ENCODE measurements around the gene AGAP1.

Gene AGAP1

GRCh38 chr2:235850771-235851551 is 357.1 kb downstream of the AGAP1 start:
- Histone ChIP-seq H3K27ac (ENCODE audit: insufficient read depth, low read depth, low read length, poor library complexity, severe bottlenecking) (no peak overlapping the region), H3K9me3 (ENCODE audit: control insufficient read depth, low read length) (no peaks in the 10 kb centered on the region), H3K36me3 (ENCODE audit: control insufficient read depth, insufficient read depth, low read length) (no peaks in the 10 kb centered on the region), H3K27me3 (ENCODE audit: control insufficient read depth, insufficient read depth, low read length, poor library complexity, severe bottlenecking) (no peaks in the 10 kb centered on the region), H3K4me3 (ENCODE audit: insufficient read depth, low read depth, low read length) (no peak overlapping the region), H3K4me1 (ENCODE audit: control insufficient read depth, insufficient read depth, low read length) (peaks cover 20% of the 10 kb centered on the region)
- WGBS, 2 experiments, result 94 to 95% methylated on average over 13 of the region's 13 CpGs

GRCh38 chr2:235851828-235852525 is 358.1 kb downstream of the AGAP1 start:
- WGBS, 2 experiments, result 64 to 65% methylated on average over 26 of the region's 26 CpGs
- no peak overlapping the region for H3K4me3 ChIP-seq (ENCODE audit: insufficient read depth, low read depth, low read length)
- no peaks in the 10 kb centered on the region for H3K36me3 ChIP-seq (ENCODE audit: control insufficient read depth, insufficient read depth, low read length)
- H3K4me1 ChIP-seq (ENCODE audit: control insufficient read depth, insufficient read depth, low read length), result peaks cover 20% of the 10 kb centered on the region
- H3K27me3 ChIP-seq (ENCODE audit: control insufficient read depth, insufficient read depth, low read length, poor library complexity, severe bottlenecking), result no peaks in the 10 kb centered on the region
- no peaks in the 10 kb centered on the region for H3K9me3 ChIP-seq (ENCODE audit: control insufficient read depth, low read length)
- H3K27ac ChIP-seq (ENCODE audit: insufficient read depth, low read depth, low read length, poor library complexity, severe bottlenecking), result peak overlapping the region; percentile 66

- peaks cover 20% of the 10 kb centered on the region for H3K4me1 ChIP-seq (ENCODE audit: control insufficient read depth, insufficient read depth, low read length)
- peak overlapping the region; percentile 66 for H3K27ac ChIP-seq (ENCODE audit: insufficient read depth, low read depth, low read length, poor library complexity, severe bottlenecking)
- no peaks in the 10 kb centered on the region for H3K27me3 ChIP-seq (ENCODE audit: control insufficient read depth, insufficient read depth, low read length, poor library complexity, severe bottlenecking)
- no peak overlapping the region for H3K4me3 ChIP-seq (ENCODE audit: insufficient read depth, low read depth, low read length)
- WGBS, 2 experiments, result 53 to 61% methylated on average over 11 of the region's 11 CpGs
- H3K36me3 ChIP-seq (ENCODE audit: control insufficient read depth, insufficient read depth, low read length), result no peaks in the 10 kb centered on the region
- H3K9me3 ChIP-seq (ENCODE audit: control insufficient read depth, low read length), result no peaks in the 10 kb centered on the region
These were observed 358.7 kb downstream of the AGAP1 start for GRCh38 chr2:235852526-235852920.

GRCh38 chr2:235854276-235854675 is 360.4 kb downstream of the AGAP1 start:
- Histone ChIP-seq H3K4me1 (ENCODE audit: control insufficient read depth, insufficient read depth, low read length) (peaks cover 24% of the 10 kb centered on the region), H3K36me3 (ENCODE audit: control insufficient read depth, insufficient read depth, low read length) (no peaks in the 10 kb centered on the region), H3K27ac (ENCODE audit: insufficient read depth, low read depth, low read length, poor library complexity, severe bottlenecking) (no peak overlapping the region), H3K4me3 (ENCODE audit: insufficient read depth, low read depth, low read length) (no peak overlapping the region), H3K9me3 (ENCODE audit: control insufficient read depth, low read length) (no peaks in the 10 kb centered on the region), H3K27me3 (ENCODE audit: control insufficient read depth, insufficient read depth, low read length, poor library complexity, severe bottlenecking) (no peaks in the 10 kb centered on the region)
- 92 to 95% methylated on average over 9 of the region's 9 CpGs for WGBS, 2 experiments

- no peaks in the 10 kb centered on the region for H3K9me3 ChIP-seq (ENCODE audit: control insufficient read depth, low read length)
- no peaks in the 10 kb centered on the region for H3K27me3 ChIP-seq (ENCODE audit: control insufficient read depth, insufficient read depth, low read length, poor library complexity, severe bottlenecking)
- WGBS, 2 experiments, result 93 to 95% methylated on average over 7 of the region's 7 CpGs
- no peak overlapping the region for H3K27ac ChIP-seq (ENCODE audit: insufficient read depth, low read depth, low read length, poor library complexity, severe bottlenecking)
- no peaks in the 10 kb centered on the region for H3K36me3 ChIP-seq (ENCODE audit: control insufficient read depth, insufficient read depth, low read length)
- no peak overlapping the region for H3K4me3 ChIP-seq (ENCODE audit: insufficient read depth, low read depth, low read length)
- H3K4me1 ChIP-seq (ENCODE audit: control insufficient read depth, insufficient read depth, low read length), result peaks cover 31% of the 10 kb centered on the region
These were observed 361.2 kb downstream of the AGAP1 start for GRCh38 chr2:235855011-235855410.

DNA sequence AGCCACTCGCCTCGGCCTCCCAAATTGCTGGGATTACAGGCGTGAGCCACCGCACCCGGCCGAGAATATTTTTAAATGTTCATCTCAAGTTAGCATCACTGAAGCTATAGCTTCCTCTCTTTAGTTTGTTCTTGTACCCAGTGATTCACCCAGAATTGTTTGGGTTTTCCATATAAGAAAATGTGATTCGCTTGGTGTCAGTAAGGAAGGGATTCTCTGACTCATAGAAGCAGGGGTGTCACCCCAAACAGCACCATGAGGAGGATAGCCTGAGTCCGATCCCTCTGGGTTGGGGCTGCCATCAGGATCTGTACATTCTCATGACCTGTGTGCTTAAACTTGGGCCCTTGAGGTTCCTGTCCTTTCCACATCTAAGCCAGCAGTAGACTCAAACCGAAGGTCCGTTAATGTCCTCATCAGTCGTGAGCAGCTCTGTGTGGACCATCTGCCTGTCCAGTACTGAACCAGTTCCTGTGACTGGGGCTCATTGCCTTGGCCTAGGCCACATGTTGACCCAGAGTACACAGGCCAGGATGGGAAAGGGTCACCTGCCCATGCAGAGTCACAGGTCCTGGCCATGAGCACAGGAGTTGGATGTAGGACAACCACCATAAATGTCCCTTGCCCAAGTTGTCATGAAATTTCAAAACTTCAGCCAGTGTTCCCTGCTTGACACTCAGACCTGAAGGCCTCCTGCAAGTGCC is 362.5 kb downstream of the AGAP1 start:
- Histone ChIP-seq H3K9me3 (ENCODE audit: control insufficient read depth, low read length) (no peaks in the 10 kb centered on the region), H3K27me3 (ENCODE audit: control insufficient read depth, insufficient read depth, low read length, poor library complexity, severe bottlenecking) (no peaks in the 10 kb centered on the region), H3K4me1 (ENCODE audit: control insufficient read depth, insufficient read depth, low read length) (peaks cover 27% of the 10 kb centered on the region), H3K4me3 (ENCODE audit: insufficient read depth, low read depth, low read length) (no peak overlapping the region), H3K27ac (ENCODE audit: insufficient read depth, low read depth, low read length, poor library complexity, severe bottlenecking) (no peak overlapping the region), H3K36me3 (ENCODE audit: control insufficient read depth, insufficient read depth, low read length) (no peaks in the 10 kb centered on the region)
- WGBS, 2 experiments, result 96 to 97% methylated on average over 11 of the region's 11 CpGs

DNA sequence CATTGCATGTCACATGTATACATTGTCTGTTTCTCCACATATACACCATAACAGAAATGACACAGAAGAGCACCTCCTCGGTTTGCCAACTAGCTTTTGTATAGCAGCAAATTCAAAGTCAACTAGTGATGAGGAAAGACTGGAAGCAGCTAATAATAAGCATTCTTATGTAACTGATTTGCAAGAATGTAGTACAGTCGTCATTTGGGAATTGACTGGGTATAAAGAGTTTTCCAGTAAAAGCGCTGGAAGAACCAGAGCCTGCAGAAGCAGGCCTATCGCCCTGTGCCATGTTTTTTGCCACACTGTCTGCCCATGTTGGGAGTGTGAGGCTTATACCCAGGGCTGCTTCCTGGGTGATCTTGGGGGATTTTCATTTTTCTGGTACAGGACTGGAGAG is 363.8 kb downstream of the AGAP1 start:
- Histone ChIP-seq H3K27ac (ENCODE audit: insufficient read depth, low read depth, low read length, poor library complexity, severe bottlenecking) (no peak overlapping the region), H3K4me3 (ENCODE audit: insufficient read depth, low read depth, low read length) (no peak overlapping the region), H3K4me1 (ENCODE audit: control insufficient read depth, insufficient read depth, low read length) (peaks cover 18% of the 10 kb centered on the region), H3K9me3 (ENCODE audit: control insufficient read depth, low read length) (no peaks in the 10 kb centered on the region), H3K36me3 (ENCODE audit: control insufficient read depth, insufficient read depth, low read length) (no peaks in the 10 kb centered on the region), H3K27me3 (ENCODE audit: control insufficient read depth, insufficient read depth, low read length, poor library complexity, severe bottlenecking) (no peaks in the 10 kb centered on the region)
- 94 to 97% methylated on average over 4 of the region's 4 CpGs for WGBS, 2 experiments

DNA sequence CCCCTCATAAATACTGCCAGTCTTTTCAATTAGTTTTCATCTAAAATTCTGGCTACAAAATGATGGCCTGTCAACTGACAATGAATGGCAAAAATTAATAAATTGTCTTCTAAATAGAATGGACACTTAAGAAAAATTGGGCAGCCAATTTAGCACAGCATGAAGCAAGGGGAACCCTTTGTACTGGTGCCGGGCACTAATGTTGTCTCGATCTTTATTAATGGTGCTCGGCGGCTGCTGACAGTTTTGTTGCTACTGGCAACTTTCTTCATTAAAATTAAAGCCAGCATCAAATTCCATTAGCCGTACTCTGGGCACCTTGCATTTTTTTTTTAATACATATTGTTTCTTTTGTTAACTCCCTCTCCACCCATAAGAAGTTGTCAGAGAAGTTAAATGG is 365.0 kb downstream of the AGAP1 start:
- 82 to 83% methylated on average over 4 to 5 of the region's 5 CpGs for WGBS, 2 experiments
- H3K27me3 ChIP-seq (ENCODE audit: control insufficient read depth, insufficient read depth, low read length, poor library complexity, severe bottlenecking), result no peaks in the 10 kb centered on the region
- H3K4me3 ChIP-seq (ENCODE audit: insufficient read depth, low read depth, low read length), result no peak overlapping the region
- no peak overlapping the region for H3K27ac ChIP-seq (ENCODE audit: insufficient read depth, low read depth, low read length, poor library complexity, severe bottlenecking)
- no peaks in the 10 kb centered on the region for H3K9me3 ChIP-seq (ENCODE audit: control insufficient read depth, low read length)
- no peaks in the 10 kb centered on the region for H3K36me3 ChIP-seq (ENCODE audit: control insufficient read depth, insufficient read depth, low read length)
- H3K4me1 ChIP-seq (ENCODE audit: control insufficient read depth, insufficient read depth, low read length), result peaks cover 12% of the 10 kb centered on the region

DNA sequence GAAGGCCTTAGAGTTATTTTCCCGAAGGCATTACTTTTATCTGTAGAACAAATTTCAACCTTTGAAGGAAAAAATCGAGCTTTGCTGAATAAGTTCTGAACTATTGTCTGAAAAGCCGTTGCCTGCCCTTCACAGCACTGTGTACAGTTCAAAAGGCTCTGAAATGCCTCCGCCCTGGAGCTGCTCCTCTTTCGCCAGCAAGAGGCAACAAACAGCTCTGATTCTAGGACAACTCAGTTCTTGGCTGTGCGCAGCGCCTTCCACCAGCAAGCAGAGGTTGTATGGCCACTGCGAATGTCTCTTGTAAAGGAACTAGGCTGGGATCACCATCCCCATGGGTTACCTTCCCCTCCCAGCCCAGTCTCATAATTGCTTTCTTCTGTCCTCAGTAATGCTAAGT is 365.8 kb downstream of the AGAP1 start:
- no peaks in the 10 kb centered on the region for H3K9me3 ChIP-seq (ENCODE audit: control insufficient read depth, low read length)
- no peaks in the 10 kb centered on the region for H3K27me3 ChIP-seq (ENCODE audit: control insufficient read depth, insufficient read depth, low read length, poor library complexity, severe bottlenecking)
- H3K36me3 ChIP-seq (ENCODE audit: control insufficient read depth, insufficient read depth, low read length), result no peaks in the 10 kb centered on the region
- H3K4me3 ChIP-seq (ENCODE audit: insufficient read depth, low read depth, low read length), result no peak overlapping the region
- peak overlapping the region; percentile 59 for H3K27ac ChIP-seq (ENCODE audit: insufficient read depth, low read depth, low read length, poor library complexity, severe bottlenecking)
- 87 to 90% methylated on average over 8 of the region's 8 CpGs for WGBS, 2 experiments
- H3K4me1 ChIP-seq (ENCODE audit: control insufficient read depth, insufficient read depth, low read length), result peaks cover 12% of the 10 kb centered on the region

DNA sequence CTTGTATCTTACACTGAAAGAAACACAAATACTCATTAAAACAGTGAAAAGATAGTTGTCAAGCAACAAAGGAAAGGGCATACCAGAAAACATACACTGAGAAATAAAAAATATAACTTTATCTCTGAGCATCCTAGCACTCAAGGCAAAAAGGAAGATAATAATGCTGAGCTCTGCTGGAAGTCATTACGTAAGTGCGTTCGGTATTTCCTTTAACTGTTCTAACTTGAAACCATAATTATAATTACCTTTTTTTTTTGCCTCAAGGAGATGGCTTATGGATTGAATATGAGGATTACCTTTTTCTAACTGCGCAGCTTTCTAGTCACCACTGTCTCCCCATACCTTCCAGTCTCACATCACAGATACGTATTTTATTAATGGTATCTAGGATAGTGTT is 366.3 kb downstream of the AGAP1 start:
- Histone ChIP-seq H3K27ac (ENCODE audit: insufficient read depth, low read depth, low read length, poor library complexity, severe bottlenecking) (peak overlapping the region; percentile 59), H3K36me3 (ENCODE audit: control insufficient read depth, insufficient read depth, low read length) (no peaks in the 10 kb centered on the region), H3K4me1 (ENCODE audit: control insufficient read depth, insufficient read depth, low read length) (peaks cover 12% of the 10 kb centered on the region), H3K9me3 (ENCODE audit: control insufficient read depth, low read length) (no peaks in the 10 kb centered on the region), H3K4me3 (ENCODE audit: insufficient read depth, low read depth, low read length) (no peak overlapping the region), H3K27me3 (ENCODE audit: control insufficient read depth, insufficient read depth, low read length, poor library complexity, severe bottlenecking) (no peaks in the 10 kb centered on the region)
- 93% methylated on average over 3 to 5 of the region's 5 CpGs for WGBS, 2 experiments
